Measurements from ENCODE around the gene TNFRSF8. TPM values are rescaled to one million over a fixed set of nuclear protein-coding genes. Genes with fewer than 3 reads are reported as not detected.
"Not testable (repeated sequence)": the region's sequence is repeated elsewhere in the genome, so short reads cannot be mapped to it uniquely, and the experiment has no call there.

TNFRSF8 gene
- total RNA-seq, 2 donors from 2014 or later = 0.16 to 0.47 TPM

GRCh38 chr1:12040457-12041051 lies 22.5 kb upstream of the TNFRSF8 start:
- no peak for TF ChIP-seq CTCF (IDR thresholded peaks at IDR 0.05)
- no peak overlapping the region for H3K27ac ChIP-seq
- intact Hi-C loops (cut with DNase I) = no loop called here
- H3K9ac ChIP-seq (ENCODE audit: low read depth in 2 of 2, low read length in 2 of 2) = no peak overlapping the region
- no peak for DNase-seq
- no peaks in the 10 kb centered on the region for H3K36me3 ChIP-seq
- H3K4me1 ChIP-seq = no peaks in the 10 kb centered on the region
- no peaks in the 10 kb centered on the region for H3K9me3 ChIP-seq
- H3K27me3 ChIP-seq = no peaks in the 10 kb centered on the region
- H3K4me3 ChIP-seq = no peak overlapping the region

- H3K9me3 ChIP-seq; H3K27me3 ChIP-seq; H3K27ac ChIP-seq; H3K4me3 ChIP-seq; H3K4me1 ChIP-seq; H3K9ac ChIP-seq (ENCODE audit: low read depth in 2 of 2, low read length in 2 of 2); DNase-seq; intact Hi-C loops (cut with DNase I); H3K36me3 ChIP-seq: not testable (repeated sequence)
These were observed 18.8 kb upstream of the TNFRSF8 start for GRCh38 chr1:12044187-12044877.

GRCh38 chr1:12046749-12047119 lies 16.4 kb upstream of the TNFRSF8 start:
- no peak overlapping the region for H3K27ac ChIP-seq

GRCh38 chr1:12047120-12047876 lies 15.8 kb upstream of the TNFRSF8 start:
- Histone ChIP-seq H3K36me3 (no peaks in the 10 kb centered on the region), H3K4me3 (no peak overlapping the region), H3K4me1 (no peaks in the 10 kb centered on the region), H3K9ac (ENCODE audit: low read depth in 2 of 2, low read length in 2 of 2) (no peak overlapping the region), H3K9me3 (no peaks in the 10 kb centered on the region), H3K27ac (no peak overlapping the region), H3K27me3 (no peaks in the 10 kb centered on the region)
- DNase-seq = no peak
- no peak for TF ChIP-seq CTCF (IDR thresholded peaks at IDR 0.05)
- intact Hi-C loops (cut with DNase I) = no loop called here

More at GRCh38 chr1:12046749-12047119, 16.4 kb upstream of the TNFRSF8 start:
- no peak overlapping the region for H3K4me3 ChIP-seq
- no peak overlapping the region for H3K9ac ChIP-seq (ENCODE audit: low read depth in 2 of 2, low read length in 2 of 2)
- H3K27me3 ChIP-seq = no peaks in the 10 kb centered on the region
- no peak for TF ChIP-seq CTCF (IDR thresholded peaks at IDR 0.05)
- H3K36me3 ChIP-seq = no peaks in the 10 kb centered on the region
- no peaks in the 10 kb centered on the region for H3K9me3 ChIP-seq
- intact Hi-C loops (cut with DNase I) = no loop called here
- no peak for DNase-seq
- no peaks in the 10 kb centered on the region for H3K4me1 ChIP-seq

GRCh38 chr1:12048372-12048771 lies 14.7 kb upstream of the TNFRSF8 start:
- H3K9me3 ChIP-seq = no peaks in the 10 kb centered on the region
- intact Hi-C loops (cut with DNase I) = no loop called here
- TF ChIP-seq CTCF (IDR thresholded peaks at IDR 0.05) = no peak

More at GRCh38 chr1:12048372-12048771, 14.7 kb upstream of the TNFRSF8 start:
- Histone ChIP-seq H3K9ac (ENCODE audit: low read depth in 2 of 2, low read length in 2 of 2) (no peak overlapping the region), H3K4me3 (no peak overlapping the region), H3K4me1 (no peaks in the 10 kb centered on the region), H3K27ac (no peak overlapping the region), H3K27me3 (no peaks in the 10 kb centered on the region), H3K36me3 (no peaks in the 10 kb centered on the region)
- no peak for DNase-seq
